HFFc6 (cell line): ENCODE data around the gene SHE. TPM values are rescaled to one million over a fixed set of nuclear protein-coding genes. Genes with fewer than 3 reads are reported as not detected.

Experiments
- DNase-seq: peaks from one replicate; pipeline ENCODE4 v3.0.0-alpha.2; 2018
- H3K27ac Mint-ChIP-seq: 2 replicates; pipeline ENCODE4 v1.8.0; 2020; ENCODE audit warnings: mild to moderate bottlenecking, mixed read lengths
- H3K27me3 Mint-ChIP-seq: 2 replicates; pipeline ENCODE4 v1.8.0; 2021; ENCODE audit warnings: mild to moderate bottlenecking, moderate library complexity, mixed read lengths; ENCODE audit not compliant: insufficient read depth
- H3K36me3 Mint-ChIP-seq: 2 replicates; pipeline ENCODE4 v1.8.0; 2021; ENCODE audit warnings: low read depth, mixed read lengths
- H3K4me1 Mint-ChIP-seq: 2 replicates; pipeline ENCODE4 v1.8.0; 2020; ENCODE audit warnings: low read depth, mixed read lengths
- H3K4me3 Mint-ChIP-seq: 2 replicates; pipeline ENCODE4 v1.8.0; 2020; ENCODE audit warnings: mild to moderate bottlenecking, moderate library complexity, mixed read lengths
- H3K9me3 Mint-ChIP-seq: 2 replicates; pipeline ENCODE4 v1.8.0; 2020; ENCODE audit warnings: mild to moderate bottlenecking, mixed read lengths
- total RNA-seq, 6 experiments: library from RNA; stranded (reverse); fragmentation: NEBNext Ultra II Directional; extraction: Animal tissue kit (Norgen Biotek cat#: 25700); gene quantifications; 2 replicates in 1 of 6; 3 replicates in 5 of 6; pipeline ENCODE4 v1.2.3, GENCODE V29; 2021
- TF ChIP-seq, protein P1 (sequence below): fragments of 200-600 bp; sonication (generic); IDR thresholded peaks from 2 replicates; pipeline ENCODE4 v1.5.0; 2021; ENCODE audit warnings: antibody characterized with exemption, mild to moderate bottlenecking

SHE gene
- total RNA-seq, 6 experiments from 2014 or later, result not detected

- no peak overlapping the region for H3K4me3 Mint-ChIP-seq
- no peak for DNase-seq
- no peaks in the 10 kb centered on the region for H3K36me3 Mint-ChIP-seq
- no peak overlapping the region for H3K27ac Mint-ChIP-seq
- TF ChIP-seq, protein P1, sequence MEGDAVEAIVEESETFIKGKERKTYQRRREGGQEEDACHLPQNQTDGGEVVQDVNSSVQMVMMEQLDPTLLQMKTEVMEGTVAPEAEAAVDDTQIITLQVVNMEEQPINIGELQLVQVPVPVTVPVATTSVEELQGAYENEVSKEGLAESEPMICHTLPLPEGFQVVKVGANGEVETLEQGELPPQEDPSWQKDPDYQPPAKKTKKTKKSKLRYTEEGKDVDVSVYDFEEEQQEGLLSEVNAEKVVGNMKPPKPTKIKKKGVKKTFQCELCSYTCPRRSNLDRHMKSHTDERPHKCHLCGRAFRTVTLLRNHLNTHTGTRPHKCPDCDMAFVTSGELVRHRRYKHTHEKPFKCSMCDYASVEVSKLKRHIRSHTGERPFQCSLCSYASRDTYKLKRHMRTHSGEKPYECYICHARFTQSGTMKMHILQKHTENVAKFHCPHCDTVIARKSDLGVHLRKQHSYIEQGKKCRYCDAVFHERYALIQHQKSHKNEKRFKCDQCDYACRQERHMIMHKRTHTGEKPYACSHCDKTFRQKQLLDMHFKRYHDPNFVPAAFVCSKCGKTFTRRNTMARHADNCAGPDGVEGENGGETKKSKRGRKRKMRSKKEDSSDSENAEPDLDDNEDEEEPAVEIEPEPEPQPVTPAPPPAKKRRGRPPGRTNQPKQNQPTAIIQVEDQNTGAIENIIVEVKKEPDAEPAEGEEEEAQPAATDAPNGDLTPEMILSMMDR, result no peak
- H3K27me3 Mint-ChIP-seq, result peaks cover 50% of the 10 kb centered on the region
- no peaks in the 10 kb centered on the region for H3K9me3 Mint-ChIP-seq
- no peaks in the 10 kb centered on the region for H3K4me1 Mint-ChIP-seq
Observed at GRCh38 chr1:154521695-154522094, 19.5 kb upstream of the SHE start.

DNA sequence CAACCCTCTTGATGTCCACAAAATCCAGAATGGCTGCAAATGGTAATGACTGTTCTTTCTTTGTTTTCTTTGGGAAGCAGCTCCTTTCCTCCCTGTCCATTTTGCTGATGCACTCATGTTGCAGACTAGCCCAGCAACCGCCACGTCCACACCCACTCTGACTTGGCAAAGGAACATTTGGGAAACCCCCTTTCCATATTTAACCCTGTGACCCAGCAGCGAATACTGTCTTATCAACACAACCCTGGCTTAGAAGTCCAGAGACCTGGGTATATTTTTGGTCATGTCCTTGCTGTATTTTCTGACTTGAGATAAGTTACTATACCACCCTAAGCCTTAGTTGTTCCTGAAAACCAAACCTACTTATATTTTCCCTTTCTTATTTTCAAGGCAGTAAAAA is 18.1 kb upstream of the SHE start:
- H3K4me3 Mint-ChIP-seq, result no peak overlapping the region
- H3K36me3 Mint-ChIP-seq, result no peaks in the 10 kb centered on the region
- no peak overlapping the region for H3K27ac Mint-ChIP-seq
- TF ChIP-seq, protein P1, result no peak
- H3K4me1 Mint-ChIP-seq, result no peaks in the 10 kb centered on the region
- no peaks in the 10 kb centered on the region for H3K9me3 Mint-ChIP-seq
- DNase-seq, result no peak
- peaks cover 58% of the 10 kb centered on the region for H3K27me3 Mint-ChIP-seq

DNA sequence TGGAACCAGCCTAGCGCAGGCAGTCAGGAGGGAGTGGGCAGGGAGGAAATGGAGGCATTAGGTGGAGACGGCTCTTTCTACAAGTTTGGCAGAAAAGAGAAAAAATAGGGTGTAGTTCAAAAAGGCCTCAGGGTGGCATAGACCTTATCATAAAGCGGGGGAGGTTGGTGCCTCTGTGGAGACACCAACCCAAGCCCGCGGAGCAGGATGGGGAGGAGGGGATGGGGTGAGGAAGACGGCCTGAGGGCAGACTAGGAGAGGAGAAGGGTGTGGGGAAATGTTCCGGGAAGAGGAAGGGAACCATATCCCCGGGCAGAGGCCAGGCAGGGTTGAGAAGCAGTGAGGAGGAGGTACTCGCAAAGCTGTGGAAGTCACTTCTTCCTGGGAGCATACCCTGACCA is 17.4 kb upstream of the SHE start:
- no peaks in the 10 kb centered on the region for H3K36me3 Mint-ChIP-seq
- TF ChIP-seq, protein P1, result no peak
- no peak for DNase-seq
- no peak overlapping the region for H3K27ac Mint-ChIP-seq
- peaks cover 57% of the 10 kb centered on the region for H3K27me3 Mint-ChIP-seq
- no peak overlapping the region for H3K4me3 Mint-ChIP-seq
- no peaks in the 10 kb centered on the region for H3K4me1 Mint-ChIP-seq
- no peaks in the 10 kb centered on the region for H3K9me3 Mint-ChIP-seq

- Mint-ChIP-seq H3K27me3 (peaks cover 64% of the 10 kb centered on the region), H3K36me3 (no peaks in the 10 kb centered on the region), H3K27ac (no peak overlapping the region), H3K9me3 (no peaks in the 10 kb centered on the region), H3K4me1 (no peaks in the 10 kb centered on the region), H3K4me3 (no peak overlapping the region)
- no peak for DNase-seq
- TF ChIP-seq, protein P1, result no peak
Observed at GRCh38 chr1:154517661-154518060, 15.4 kb upstream of the SHE start.

GRCh38 chr1:154514066-154514553 is 11.9 kb upstream of the SHE start:
- Mint-ChIP-seq H3K27me3 (peaks cover 46% of the 10 kb centered on the region), H3K4me1 (no peaks in the 10 kb centered on the region), H3K4me3 (no peak overlapping the region), H3K27ac (no peak overlapping the region), H3K9me3 (no peaks in the 10 kb centered on the region), H3K36me3 (no peaks in the 10 kb centered on the region)
- TF ChIP-seq, protein P1, result no peak
- DNase-seq, result no peak

GRCh38 chr1:154512760-154513159 is 10.5 kb upstream of the SHE start:
- Mint-ChIP-seq H3K27ac (no peak overlapping the region), H3K4me1 (no peaks in the 10 kb centered on the region), H3K9me3 (no peaks in the 10 kb centered on the region), H3K4me3 (no peak overlapping the region), H3K27me3 (peaks cover 52% of the 10 kb centered on the region), H3K36me3 (no peaks in the 10 kb centered on the region)
- no peak for DNase-seq
- TF ChIP-seq, protein P1, result no peak
